ENCODE data around the gene FGFRL1.

DNA sequence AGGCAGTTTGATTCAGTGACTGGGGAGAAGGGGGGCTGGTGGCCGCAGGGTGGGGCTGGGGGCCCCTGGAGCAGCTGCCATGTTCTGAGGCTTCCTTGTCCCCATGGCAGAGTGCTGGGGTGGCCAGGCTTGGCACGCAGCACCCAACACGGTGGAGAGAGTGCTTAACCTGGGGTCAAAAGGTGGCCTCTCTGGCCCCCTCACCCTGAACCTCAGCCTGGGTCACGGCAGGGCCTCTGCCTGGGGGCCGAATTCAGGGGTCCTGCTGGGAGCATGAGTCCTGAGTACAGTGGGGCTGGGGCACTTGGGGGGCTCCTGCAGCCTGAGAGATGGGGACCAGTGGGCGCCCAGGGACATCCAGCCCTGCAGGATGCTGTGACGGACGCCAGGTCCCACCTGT is 19.9 kb downstream of the FGFRL1 start:
- TF ChIP-seq POLR2AphosphoS5 (IDR thresholded peaks at IDR 0.05) = no peak
- TF ChIP-seq, protein P1, sequence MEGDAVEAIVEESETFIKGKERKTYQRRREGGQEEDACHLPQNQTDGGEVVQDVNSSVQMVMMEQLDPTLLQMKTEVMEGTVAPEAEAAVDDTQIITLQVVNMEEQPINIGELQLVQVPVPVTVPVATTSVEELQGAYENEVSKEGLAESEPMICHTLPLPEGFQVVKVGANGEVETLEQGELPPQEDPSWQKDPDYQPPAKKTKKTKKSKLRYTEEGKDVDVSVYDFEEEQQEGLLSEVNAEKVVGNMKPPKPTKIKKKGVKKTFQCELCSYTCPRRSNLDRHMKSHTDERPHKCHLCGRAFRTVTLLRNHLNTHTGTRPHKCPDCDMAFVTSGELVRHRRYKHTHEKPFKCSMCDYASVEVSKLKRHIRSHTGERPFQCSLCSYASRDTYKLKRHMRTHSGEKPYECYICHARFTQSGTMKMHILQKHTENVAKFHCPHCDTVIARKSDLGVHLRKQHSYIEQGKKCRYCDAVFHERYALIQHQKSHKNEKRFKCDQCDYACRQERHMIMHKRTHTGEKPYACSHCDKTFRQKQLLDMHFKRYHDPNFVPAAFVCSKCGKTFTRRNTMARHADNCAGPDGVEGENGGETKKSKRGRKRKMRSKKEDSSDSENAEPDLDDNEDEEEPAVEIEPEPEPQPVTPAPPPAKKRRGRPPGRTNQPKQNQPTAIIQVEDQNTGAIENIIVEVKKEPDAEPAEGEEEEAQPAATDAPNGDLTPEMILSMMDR (IDR thresholded peaks at IDR 0.05 in 8 of 11, conservative IDR thresholded peaks at IDR 0.05 in 3 of 11) = no peak
- no peak for TF ChIP-seq POLR2A (IDR thresholded peaks at IDR 0.05)

All from spleen (tissue), 7 donors.